Panc1 (cell line): Measurements from ENCODE around the gene NT5DC3. TPM values are rescaled to one million over a fixed set of nuclear protein-coding genes. Genes with fewer than 3 reads are reported as not detected.

Experiments
- ATAC-seq: fragments of 200-7000 bp; cut with Tn5 transposase; 2 replicates; pipeline ENCODE4 v1.9.1; 2020; ENCODE audit warnings: mild to moderate bottlenecking, moderate library complexity
- BruUV-seq: library from RNA; stranded (reverse); fragments of 400-500 nt; replicated peaks from 2 replicates; lab custom pipeline; 2021; lab: Mats Ljungman, UMichigan
- CTCF ChIA-PET: fragments of 300-600 bp; sonication (Branson Sonifier 250); formaldehyde crosslinking; loops from one replicate; lab custom pipeline; 2022; ENCODE audit warnings: antibody characterized with exemption; lab: Charles Lee
- POLR2A ChIA-PET: fragments of 300-600 bp; sonication (Branson Sonifier 250); formaldehyde crosslinking; loops from one replicate; lab custom pipeline; 2022; ENCODE audit warnings: antibody characterized with exemption; lab: Charles Lee
- DNase-seq: peaks from one replicate; pipeline ENCODE4 v3.0.0-alpha.2; 2010; ENCODE audit warnings: low read depth, low spot score
- H3K27ac ChIP-seq: 2 replicates; pipeline ENCODE4 v1.5.1; 2011; ENCODE audit warnings: mild to moderate bottlenecking, low read length, inconsistent platforms
- H3K27me3 ChIP-seq: fragments of 200-500 bp; sonication (Bioruptor generic); 2 replicates; pipeline ENCODE4 v1.6.0; 2014; ENCODE audit warnings: low read length, inconsistent platforms; ENCODE audit not compliant: control insufficient read depth, insufficient read depth
- H3K36me3 ChIP-seq: fragments of 200-500 bp; sonication (Bioruptor generic); 2 replicates; pipeline ENCODE4 v1.5.1; 2014; ENCODE audit warnings: inconsistent platforms, mild to moderate bottlenecking, low read length, moderate library complexity; ENCODE audit not compliant: control insufficient read depth, insufficient read depth
- H3K4me1 ChIP-seq: 2 replicates; pipeline ENCODE4 v1.5.1; 2011; ENCODE audit warnings: inconsistent platforms, mild to moderate bottlenecking, low read length, moderate library complexity; ENCODE audit not compliant: control insufficient read depth, insufficient read depth
- H3K4me3 ChIP-seq, 2 experiments: 2 replicates each; pipeline ENCODE4 v1.5.1; 2011 to 2012; ENCODE audit warnings: low read depth in 2 of 2, low read length in 2 of 2, mild to moderate bottlenecking in 2 of 2, inconsistent platforms in 1 of 2, moderate library complexity in 1 of 2
- H3K9me3 ChIP-seq: fragments of 200-500 bp; sonication (Bioruptor generic); 2 replicates; pipeline ENCODE4 v1.5.1; 2014; ENCODE audit warnings: low read depth, mild to moderate bottlenecking, inconsistent platforms, low read length, moderate library complexity; ENCODE audit not compliant: control insufficient read depth, insufficient read depth
- CTCF ChIP-seq: fragments of 450-650 bp; IDR thresholded peaks from 2 replicates; pipeline ENCODE4 v1.5.1; 2017; ENCODE audit warnings: mild to moderate bottlenecking
- POLR2AphosphoS5 ChIP-seq: IDR thresholded peaks from 2 replicates; pipeline ENCODE4 v1.6.1; 2012; ENCODE audit warnings: mild to moderate bottlenecking, low read depth, low read length, moderate library complexity
- REST ChIP-seq, 2 experiments: IDR thresholded peaks; 2 replicates each; pipeline ENCODE4 v1.6.1; 2011 to 2012; ENCODE audit warnings: low read depth in 2 of 2, control low read depth in 1 of 2, low read length in 1 of 2, mild to moderate bottlenecking in 1 of 2, moderate library complexity in 1 of 2; ENCODE audit not compliant: insufficient read depth in 1 of 2
- SIN3A ChIP-seq: IDR thresholded peaks from 2 replicates; pipeline ENCODE4 v1.6.1; 2012; ENCODE audit warnings: low read depth, mild to moderate bottlenecking, low read length, moderate library complexity, borderline replicate concordance; ENCODE audit not compliant: insufficient read depth
- TCF7L2 ChIP-seq: IDR thresholded peaks from 2 replicates; pipeline ENCODE4 v1.6.1; 2011; ENCODE audit warnings: mild to moderate bottlenecking, low read depth, low read length, inconsistent platforms
- in situ Hi-C: cut with HindIII; loops from 2 replicates; pipeline ENCODE4 v1.10.0; 2016; ENCODE audit warnings: low sequenced_read_pairs, low pct_unique_long_range_greater_than_20kb
- intact Hi-C: fragments of 100-400 bp; cut with micrococcal nuclease; formaldehyde crosslinking; loops from one replicate; pipeline ENCODE4 v1.10.0; 2022; ENCODE audit not compliant: unreplicated experiment
- total RNA-seq: library from RNA; stranded (reverse); gene quantifications from one replicate; pipeline ENCODE4 v1.2.1, GENCODE V29; 2021; ENCODE audit not compliant: unreplicated experiment

The NT5DC3 gene
- total RNA-seq, 1 experiment from 2014 or later, result 24.9 TPM

GRCh38 chr12:103879878-103880277 lies 38.8 kb upstream of the NT5DC3 start:
- Histone ChIP-seq H3K4me1 (0 out of 2 replicates have a peak, but pooled peaks cover 4% of the 10 kb centered on the region), H3K9me3 (no peaks in the 10 kb centered on the region), H3K27me3 (no peaks in the 10 kb centered on the region; the same call in 1 of the 2 replicates), H3K4me3 (no peak overlapping the region), H3K27ac (no peak overlapping the region), H3K36me3 (no peaks in the 10 kb centered on the region)
- ChIA-PET POLR2A (interaction anchor here (0.6 kb wide), 1 partner anchor 118 kb away, joined by 7 read pairs; no protein-coding TSS in a partner anchor), CTCF (no interaction called here)
- no peak for TF ChIP-seq SIN3A
- TF ChIP-seq TCF7L2, result no peak
- no peak for TF ChIP-seq POLR2AphosphoS5
- TF ChIP-seq REST (IDR thresholded peaks at IDR 0.05; ENCODE audit: insufficient read depth in 1 of 2, low read depth in 2 of 2, low read length in 1 of 2), result no peak
- TF ChIP-seq CTCF, result no peak
- BruUV-seq, result no TSS peak
- intact Hi-C loops (loop anchor here (5.0 kb wide), 1 partner anchor 227 kb away; no protein-coding TSS in a partner anchor), in situ Hi-C loops (no loop called here)
- ATAC-seq (no peak), DNase-seq (no peak)

- CTCF ChIA-PET, result no interaction called here
- no peak overlapping the region for H3K27ac ChIP-seq
These were observed 38.1 kb upstream of the NT5DC3 start for GRCh38 chr12:103879048-103879692.

More at GRCh38 chr12:103879048-103879692, 38.1 kb upstream of the NT5DC3 start:
- H3K4me1 ChIP-seq, result 0 out of 2 replicates have a peak, but pooled peaks cover 4% of the 10 kb centered on the region
- BruUV-seq, result no TSS peak
- no peak overlapping the region for H3K4me3 ChIP-seq
- no peaks in the 10 kb centered on the region for H3K9me3 ChIP-seq
- H3K36me3 ChIP-seq, result no peaks in the 10 kb centered on the region
- intact Hi-C loops (no loop called here), in situ Hi-C loops (no loop called here)
- DNase-seq (no peak), ATAC-seq (no peak)
- H3K27me3 ChIP-seq, result no peaks in the 10 kb centered on the region; the same call in 1 of the 2 replicates
- POLR2A ChIA-PET, result no interaction called here
- no peak for TF ChIP-seq POLR2AphosphoS5
- no peak for TF ChIP-seq TCF7L2
- TF ChIP-seq REST (IDR thresholded peaks at IDR 0.05; ENCODE audit: insufficient read depth in 1 of 2, low read depth in 2 of 2, low read length in 1 of 2), result no peak
- TF ChIP-seq SIN3A, result no peak
- TF ChIP-seq CTCF, result no peak
